Panc1 (cell line): ENCODE data around the gene TACC2.

Source experiments
- POLR2AphosphoS5 ChIP-seq: IDR thresholded peaks from 2 replicates; pipeline ENCODE4 v1.6.1; 2012; ENCODE audit warnings: mild to moderate bottlenecking, low read depth, low read length, moderate library complexity
- REST ChIP-seq, 2 experiments: IDR thresholded peaks; 2 replicates each; pipeline ENCODE4 v1.6.1; 2011 to 2012; ENCODE audit warnings: low read depth in 2 of 2, control low read depth in 1 of 2, low read length in 1 of 2, mild to moderate bottlenecking in 1 of 2, moderate library complexity in 1 of 2; ENCODE audit not compliant: insufficient read depth in 1 of 2
- SIN3A ChIP-seq: IDR thresholded peaks from 2 replicates; pipeline ENCODE4 v1.6.1; 2012; ENCODE audit warnings: low read depth, mild to moderate bottlenecking, low read length, moderate library complexity, borderline replicate concordance; ENCODE audit not compliant: insufficient read depth
- TCF7L2 ChIP-seq: IDR thresholded peaks from 2 replicates; pipeline ENCODE4 v1.6.1; 2011; ENCODE audit warnings: mild to moderate bottlenecking, low read depth, low read length, inconsistent platforms
- TF ChIP-seq, protein P1 (sequence below): fragments of 450-650 bp; IDR thresholded peaks from 2 replicates; pipeline ENCODE4 v1.5.1; 2017; ENCODE audit warnings: mild to moderate bottlenecking

- TF ChIP-seq, protein P1, sequence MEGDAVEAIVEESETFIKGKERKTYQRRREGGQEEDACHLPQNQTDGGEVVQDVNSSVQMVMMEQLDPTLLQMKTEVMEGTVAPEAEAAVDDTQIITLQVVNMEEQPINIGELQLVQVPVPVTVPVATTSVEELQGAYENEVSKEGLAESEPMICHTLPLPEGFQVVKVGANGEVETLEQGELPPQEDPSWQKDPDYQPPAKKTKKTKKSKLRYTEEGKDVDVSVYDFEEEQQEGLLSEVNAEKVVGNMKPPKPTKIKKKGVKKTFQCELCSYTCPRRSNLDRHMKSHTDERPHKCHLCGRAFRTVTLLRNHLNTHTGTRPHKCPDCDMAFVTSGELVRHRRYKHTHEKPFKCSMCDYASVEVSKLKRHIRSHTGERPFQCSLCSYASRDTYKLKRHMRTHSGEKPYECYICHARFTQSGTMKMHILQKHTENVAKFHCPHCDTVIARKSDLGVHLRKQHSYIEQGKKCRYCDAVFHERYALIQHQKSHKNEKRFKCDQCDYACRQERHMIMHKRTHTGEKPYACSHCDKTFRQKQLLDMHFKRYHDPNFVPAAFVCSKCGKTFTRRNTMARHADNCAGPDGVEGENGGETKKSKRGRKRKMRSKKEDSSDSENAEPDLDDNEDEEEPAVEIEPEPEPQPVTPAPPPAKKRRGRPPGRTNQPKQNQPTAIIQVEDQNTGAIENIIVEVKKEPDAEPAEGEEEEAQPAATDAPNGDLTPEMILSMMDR, result no peak
- TF ChIP-seq TCF7L2 (no peak), POLR2AphosphoS5 (no peak), REST (IDR thresholded peaks at IDR 0.05; ENCODE audit: insufficient read depth in 1 of 2, low read depth in 2 of 2, low read length in 1 of 2) (no peak), SIN3A (no peak)
Measured at GRCh38 chr10:122121059-122121458, 132.1 kb downstream of the TACC2 start.
